ENCODE measurements around the gene ELMO2. TPM values are rescaled to one million over a fixed set of nuclear protein-coding genes. Genes with fewer than 3 reads are reported as not detected.
A peak's percentile ranks its signal among the peaks of the same experiment; 100 is the strongest.

ELMO2 gene
- total RNA-seq, 4 donors from 2014 or later = 46.7 to 62.4 (median 55.1) TPM

DNA sequence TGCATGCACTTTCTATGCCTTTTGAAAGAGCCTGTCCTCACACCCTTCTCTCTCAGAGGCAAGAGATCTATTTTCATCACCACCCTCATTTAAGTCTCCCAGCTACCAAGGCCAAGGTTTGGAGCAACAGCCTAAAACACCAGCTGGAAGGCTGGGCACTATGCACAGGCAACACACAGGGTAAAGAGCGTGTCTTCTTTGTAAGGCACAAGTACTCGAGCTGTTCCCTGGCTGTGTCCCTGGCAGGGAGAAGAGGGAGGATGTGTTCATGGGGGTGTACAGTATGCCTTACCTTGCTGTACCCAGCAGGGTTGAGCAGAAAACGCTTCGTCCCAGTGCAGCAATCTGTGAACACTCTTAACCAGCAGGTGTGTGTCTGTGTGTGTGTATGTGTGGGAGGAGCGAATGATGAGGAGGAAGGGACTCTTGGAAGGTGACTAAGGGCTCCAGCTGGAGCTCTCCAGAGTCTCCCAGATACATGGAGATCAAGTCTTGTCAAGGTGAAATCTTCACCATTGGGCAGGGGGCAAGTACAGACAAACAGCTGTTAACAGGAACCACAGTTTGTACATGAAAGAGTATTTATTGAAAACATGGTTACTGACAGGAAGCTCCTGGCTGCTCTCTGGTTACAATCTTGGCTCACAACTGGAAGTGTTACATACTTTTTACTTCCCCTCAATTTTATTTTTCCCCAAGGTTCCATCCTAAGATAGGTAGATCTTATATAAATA is 40.8 kb downstream of the ELMO2 start:
- no peak for DNase-seq (ENCODE audit: low spot score in 2 of 2)
- TF ChIP-seq POLR2AphosphoS5 (IDR thresholded peaks at IDR 0.05) (no peak), EP300 (IDR thresholded peaks at IDR 0.05) (no peak), POLR2A (IDR thresholded peaks at IDR 0.05) (no peak)
- TF ChIP-seq, protein P1, sequence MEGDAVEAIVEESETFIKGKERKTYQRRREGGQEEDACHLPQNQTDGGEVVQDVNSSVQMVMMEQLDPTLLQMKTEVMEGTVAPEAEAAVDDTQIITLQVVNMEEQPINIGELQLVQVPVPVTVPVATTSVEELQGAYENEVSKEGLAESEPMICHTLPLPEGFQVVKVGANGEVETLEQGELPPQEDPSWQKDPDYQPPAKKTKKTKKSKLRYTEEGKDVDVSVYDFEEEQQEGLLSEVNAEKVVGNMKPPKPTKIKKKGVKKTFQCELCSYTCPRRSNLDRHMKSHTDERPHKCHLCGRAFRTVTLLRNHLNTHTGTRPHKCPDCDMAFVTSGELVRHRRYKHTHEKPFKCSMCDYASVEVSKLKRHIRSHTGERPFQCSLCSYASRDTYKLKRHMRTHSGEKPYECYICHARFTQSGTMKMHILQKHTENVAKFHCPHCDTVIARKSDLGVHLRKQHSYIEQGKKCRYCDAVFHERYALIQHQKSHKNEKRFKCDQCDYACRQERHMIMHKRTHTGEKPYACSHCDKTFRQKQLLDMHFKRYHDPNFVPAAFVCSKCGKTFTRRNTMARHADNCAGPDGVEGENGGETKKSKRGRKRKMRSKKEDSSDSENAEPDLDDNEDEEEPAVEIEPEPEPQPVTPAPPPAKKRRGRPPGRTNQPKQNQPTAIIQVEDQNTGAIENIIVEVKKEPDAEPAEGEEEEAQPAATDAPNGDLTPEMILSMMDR (IDR thresholded peaks at IDR 0.05) = no peak
- Histone ChIP-seq H3K9me3 (no peaks in the 10 kb centered on the region), H3K4me3 (peak overlapping the region; percentile 95), H3K4me1 (peaks cover 48% of the 10 kb centered on the region), H3K27me3 (no peaks in the 10 kb centered on the region), H3K36me3 (peaks cover 49% of the 10 kb centered on the region), H3K27ac (no peak overlapping the region)
- 85% methylated on average over 5 of the region's 5 CpGs for WGBS

DNA sequence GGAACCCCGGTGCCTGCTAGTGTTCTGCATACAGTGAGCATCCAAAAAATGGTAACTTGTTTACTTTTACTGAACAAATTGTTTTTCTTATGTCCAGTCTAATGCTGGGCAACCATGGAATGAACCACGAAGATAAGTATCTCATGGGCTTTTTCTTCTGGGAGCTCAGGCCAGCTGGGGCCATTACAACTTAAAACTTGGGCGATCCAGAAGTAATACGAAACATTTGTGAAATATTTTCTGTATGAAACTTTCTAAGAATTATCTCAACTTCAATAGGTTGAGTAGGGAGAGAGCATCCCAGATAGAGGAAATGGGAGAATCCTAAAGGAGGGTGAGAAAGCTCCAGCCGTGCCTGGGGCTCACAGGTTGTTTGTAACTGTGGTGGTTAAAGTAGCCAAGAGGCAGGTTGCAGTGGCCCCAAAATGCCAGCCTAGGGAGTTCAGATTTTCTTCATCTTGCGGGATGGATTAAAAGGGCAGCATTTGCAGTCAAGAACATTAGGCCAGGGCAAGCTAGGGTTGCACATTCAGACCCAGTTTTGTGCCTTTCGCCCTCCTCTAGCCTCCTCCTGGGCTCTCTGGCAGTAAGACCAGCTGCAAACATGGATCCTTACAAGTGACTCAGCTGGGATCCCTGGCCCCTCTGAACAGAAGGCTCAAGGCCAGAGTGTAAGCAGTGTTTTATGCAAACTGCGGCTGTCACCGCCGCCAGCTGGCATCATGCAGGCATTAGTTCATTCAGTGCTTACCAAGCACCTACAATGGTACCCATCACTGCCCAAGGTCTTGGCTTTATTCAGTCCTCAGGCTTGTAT is 41.5 kb downstream of the ELMO2 start:
- Histone ChIP-seq H3K27me3 (no peaks in the 10 kb centered on the region), H3K27ac (peak overlapping the region; percentile 99), H3K4me3 (peak overlapping the region; percentile 95), H3K4me1 (peaks cover 54% of the 10 kb centered on the region), H3K9me3 (no peaks in the 10 kb centered on the region), H3K36me3 (peaks cover 41% of the 10 kb centered on the region)
- no peak for DNase-seq (ENCODE audit: low spot score in 2 of 2)
- TF ChIP-seq POLR2A (IDR thresholded peaks at IDR 0.05) (no peak), POLR2AphosphoS5 (IDR thresholded peaks at IDR 0.05) (no peak), EP300 (IDR thresholded peaks at IDR 0.05) (no peak)
- TF ChIP-seq, protein P1 (IDR thresholded peaks at IDR 0.05) = no peak
- WGBS = 55% methylated on average over 10 of the region's 10 CpGs

DNA sequence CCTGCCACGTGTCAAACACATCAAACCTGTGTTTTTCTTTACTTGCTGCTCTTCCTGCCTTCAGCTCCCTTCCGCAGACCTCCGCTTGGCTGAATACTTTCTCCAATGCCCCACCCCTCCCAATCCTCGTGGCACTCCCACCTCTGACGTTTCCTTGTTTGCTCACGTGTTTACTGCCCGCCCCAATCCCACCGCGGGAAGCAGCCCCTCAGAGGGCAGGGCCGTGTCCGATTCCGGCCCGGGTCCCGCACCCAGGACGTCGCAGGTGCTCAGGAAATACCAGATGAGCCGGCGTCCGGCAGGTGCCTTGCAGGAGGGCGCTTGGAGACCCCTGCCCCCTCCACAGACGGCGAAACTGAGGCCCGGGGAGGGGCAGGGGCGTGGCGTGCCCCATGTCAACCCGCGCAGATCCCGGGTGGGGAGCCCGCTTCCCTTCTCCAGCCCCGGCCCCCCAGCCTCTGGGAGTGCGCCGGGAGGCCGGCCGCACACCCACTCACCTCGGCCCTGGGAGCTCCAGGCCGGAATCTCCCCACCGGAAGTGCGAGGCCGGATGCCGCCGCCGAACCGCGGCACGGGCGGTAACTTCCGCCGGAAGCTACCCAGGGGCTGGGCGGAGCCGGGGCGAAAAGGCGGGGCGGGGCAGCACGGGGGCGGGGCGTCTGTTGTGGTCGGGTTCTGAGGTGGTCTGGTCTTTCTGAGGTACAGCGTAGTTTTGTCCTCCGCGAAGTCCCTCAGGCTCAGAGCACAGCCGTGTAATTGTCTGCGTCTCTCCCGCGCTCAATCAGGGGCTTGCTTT is 42.3 kb downstream of the ELMO2 start:
- H3K36me3 ChIP-seq = peaks cover 33% of the 10 kb centered on the region
- peaks cover 62% of the 10 kb centered on the region for H3K4me1 ChIP-seq
- peak overlapping the region; percentile 99 for H3K27ac ChIP-seq
- WGBS = 1% methylated on average over 24 of the region's 64 CpGs
- TF ChIP-seq POLR2A (IDR thresholded peaks at IDR 0.05) (peak; percentile 74 to 83), POLR2AphosphoS5 (IDR thresholded peaks at IDR 0.05) (peak in 2 of 3 donors; percentile 73 to 83), EP300 (IDR thresholded peaks at IDR 0.05) (no peak)
- TF ChIP-seq, protein P1 (IDR thresholded peaks at IDR 0.05) = no peak
- peak overlapping the region; percentile 95 for H3K4me3 ChIP-seq
- no peaks in the 10 kb centered on the region for H3K9me3 ChIP-seq
- H3K27me3 ChIP-seq = no peaks in the 10 kb centered on the region
- peak; percentile 92 to 95 for DNase-seq (ENCODE audit: low spot score in 2 of 2)

DNA sequence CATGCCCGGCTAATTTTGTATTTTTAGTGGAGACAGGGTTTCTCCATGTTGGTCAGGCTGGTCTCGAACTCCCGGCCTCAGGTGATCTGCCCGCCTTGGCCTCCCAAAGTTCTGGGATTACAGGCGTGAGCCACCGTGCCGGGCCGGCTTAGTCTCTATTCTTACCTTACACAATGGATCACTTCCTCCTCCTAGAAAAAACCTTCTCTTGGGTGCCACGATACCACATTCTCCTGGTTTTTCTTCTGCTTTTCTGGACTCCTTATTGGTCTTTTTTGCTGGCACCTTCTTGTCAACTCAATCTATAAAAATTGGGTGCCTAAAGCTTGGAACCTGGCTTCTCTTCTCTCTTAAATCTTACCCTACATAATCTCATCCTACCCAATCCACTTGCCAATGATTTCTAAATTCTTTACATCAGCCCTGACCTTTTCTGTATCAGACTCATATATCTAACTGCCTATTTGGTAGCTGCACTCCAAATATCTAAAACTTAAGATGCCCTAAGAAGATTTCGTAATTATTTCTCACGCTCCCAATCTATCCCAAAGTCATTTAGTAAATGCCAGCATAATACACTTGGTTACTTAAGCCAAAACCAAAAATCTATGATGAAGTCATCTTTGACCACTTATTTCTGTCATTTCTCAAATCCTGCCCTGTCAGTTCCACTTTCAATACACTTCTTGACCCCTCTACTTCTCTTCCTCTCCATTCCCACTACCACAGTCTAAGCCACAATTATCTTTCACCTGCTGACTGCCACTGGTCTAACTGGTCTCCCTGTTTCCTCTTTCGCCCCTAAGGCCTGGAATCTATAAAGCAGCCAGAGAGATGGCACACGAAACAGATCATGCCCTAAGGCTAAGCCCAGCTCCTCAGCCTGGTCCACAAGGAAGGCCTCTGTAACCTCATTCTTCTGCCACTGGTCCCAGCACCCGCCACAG is 43.2 kb downstream of the ELMO2 start:
- DNase-seq (ENCODE audit: low spot score in 2 of 2) = no peak
- H3K4me1 ChIP-seq = peaks cover 70% of the 10 kb centered on the region
- H3K36me3 ChIP-seq = peaks cover 30% of the 10 kb centered on the region
- peak overlapping the region; percentile 95 for H3K4me3 ChIP-seq
- no peaks in the 10 kb centered on the region for H3K9me3 ChIP-seq
- WGBS = 66% methylated on average over 14 of the region's 14 CpGs
- peak overlapping the region; percentile 99 for H3K27ac ChIP-seq
- H3K27me3 ChIP-seq = no peaks in the 10 kb centered on the region
- no peak for TF ChIP-seq EP300 (IDR thresholded peaks at IDR 0.05)
- TF ChIP-seq POLR2AphosphoS5 (IDR thresholded peaks at IDR 0.05) = no peak
- no peak for TF ChIP-seq POLR2A (IDR thresholded peaks at IDR 0.05)
- TF ChIP-seq, protein P1 (IDR thresholded peaks at IDR 0.05) = no peak
